Measurements from ENCODE around the gene TCF7.
"Not testable (repeated sequence)": the region's sequence is repeated elsewhere in the genome, so short reads cannot be mapped to it uniquely, and the experiment has no call there.

The TCF7 gene

DNA sequence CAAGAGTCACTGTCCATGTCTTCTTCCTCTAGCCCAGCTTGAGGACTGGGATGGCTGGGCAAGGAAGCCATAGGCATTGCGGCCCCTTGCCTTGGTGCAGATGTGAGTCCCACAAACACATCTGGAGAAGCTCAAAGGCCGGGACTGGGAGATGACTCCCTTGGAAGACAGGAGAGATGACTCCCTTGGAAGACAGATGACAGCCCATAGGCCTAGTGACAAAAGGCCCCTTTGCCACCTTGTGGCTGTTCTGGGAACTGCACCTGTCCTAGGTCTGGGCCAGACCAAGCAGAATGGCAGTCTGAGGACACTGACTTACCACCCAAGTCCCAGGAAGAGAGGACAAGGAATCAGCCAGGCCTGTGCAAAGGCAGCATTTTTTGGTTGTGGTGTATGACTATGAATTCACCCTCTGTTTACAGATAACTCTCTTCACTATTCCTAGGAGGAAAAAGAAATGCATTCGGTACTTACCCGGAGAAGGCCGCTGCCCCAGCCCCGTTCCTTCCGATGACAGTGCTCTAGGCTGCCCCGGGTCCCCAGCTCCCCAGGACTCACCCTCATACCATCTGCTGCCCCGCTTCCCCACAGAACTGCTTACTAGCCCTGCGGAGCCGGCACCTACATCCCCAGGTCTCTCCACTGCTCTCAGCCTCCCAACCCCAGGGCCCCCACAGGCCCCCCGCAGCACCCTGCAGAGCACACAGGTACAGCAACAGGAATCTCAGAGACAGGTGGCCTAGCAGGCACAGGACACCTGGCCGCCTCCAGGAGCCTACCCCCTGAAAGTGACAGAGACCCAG lies 31.5 kb downstream of the TCF7 start:
- DNase-seq (ENCODE audit: low spot score) = peak; percentile 30

GRCh38 chr5:134146651-134147518 lies 32.4 kb downstream of the TCF7 start:
- DNase-seq (ENCODE audit: low spot score) = no peak

GRCh38 chr5:134148316-134148715 lies 33.8 kb downstream of the TCF7 start:
- no peak for DNase-seq (ENCODE audit: low spot score)

DNA sequence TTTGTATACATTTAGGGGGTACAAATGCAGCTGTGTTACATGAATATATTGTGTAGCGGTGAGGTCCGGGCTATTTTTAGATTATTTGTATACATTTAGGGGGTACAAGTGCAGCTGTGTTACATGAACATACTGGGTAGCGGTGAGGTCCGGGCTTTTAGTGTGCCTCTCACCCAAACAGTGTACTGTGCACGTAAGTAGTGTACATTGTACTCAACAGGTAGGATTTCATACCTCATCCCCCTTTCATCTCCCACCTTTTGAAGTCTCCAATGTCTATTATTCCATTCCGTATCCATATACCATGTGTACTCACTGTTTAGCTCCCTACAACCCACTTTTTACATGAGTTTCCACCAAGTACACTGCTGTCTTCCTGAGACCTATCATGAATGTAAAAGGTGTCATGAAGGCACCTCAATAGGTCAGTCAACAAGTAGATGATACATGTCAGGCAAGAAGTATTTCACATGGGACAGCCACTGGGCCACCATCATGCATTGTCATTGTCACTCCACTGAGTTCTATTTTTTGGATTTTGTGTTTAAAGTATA lies 34.6 kb downstream of the TCF7 start:
- DNase-seq (ENCODE audit: low spot score) = no peak

DNA sequence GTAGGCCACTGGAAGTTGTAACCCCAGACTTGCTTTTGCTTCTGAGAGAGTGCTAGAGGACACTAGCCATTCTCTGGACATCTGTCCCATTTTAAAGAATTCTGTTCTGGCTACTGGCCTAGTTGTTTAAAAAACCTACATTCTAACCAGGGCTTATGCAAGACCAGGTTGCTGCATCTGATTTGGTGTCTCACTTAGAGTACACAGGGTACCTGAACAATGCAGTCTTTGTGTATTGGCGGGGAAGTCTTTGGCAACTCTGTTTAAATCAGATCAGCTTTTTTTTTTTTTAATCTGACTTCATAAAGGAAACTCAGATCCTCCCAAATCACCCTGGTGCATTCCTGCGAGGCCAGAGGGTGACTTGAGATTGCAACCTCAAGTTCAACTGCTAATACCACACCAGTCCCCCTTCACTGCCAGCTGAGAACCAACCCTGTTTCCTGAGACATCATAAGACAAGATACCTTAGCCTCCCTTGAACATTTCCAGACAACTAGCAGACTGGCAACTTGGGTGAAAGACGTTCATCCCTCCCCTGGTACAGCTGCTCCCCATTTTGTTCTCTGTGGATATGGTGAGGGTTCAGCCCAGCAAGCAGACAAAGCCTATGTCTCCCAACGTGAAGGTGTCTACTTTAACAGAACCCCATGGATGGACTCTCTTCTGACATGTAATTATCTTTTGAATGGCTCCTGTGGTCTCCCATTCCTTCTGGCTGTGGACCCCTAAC lies 35.3 kb downstream of the TCF7 start:
- no peak for DNase-seq (ENCODE audit: low spot score)

- no peak for DNase-seq (ENCODE audit: low spot score)
Observed at GRCh38 chr5:134151723-134152122, 37.2 kb downstream of the TCF7 start.

DNA sequence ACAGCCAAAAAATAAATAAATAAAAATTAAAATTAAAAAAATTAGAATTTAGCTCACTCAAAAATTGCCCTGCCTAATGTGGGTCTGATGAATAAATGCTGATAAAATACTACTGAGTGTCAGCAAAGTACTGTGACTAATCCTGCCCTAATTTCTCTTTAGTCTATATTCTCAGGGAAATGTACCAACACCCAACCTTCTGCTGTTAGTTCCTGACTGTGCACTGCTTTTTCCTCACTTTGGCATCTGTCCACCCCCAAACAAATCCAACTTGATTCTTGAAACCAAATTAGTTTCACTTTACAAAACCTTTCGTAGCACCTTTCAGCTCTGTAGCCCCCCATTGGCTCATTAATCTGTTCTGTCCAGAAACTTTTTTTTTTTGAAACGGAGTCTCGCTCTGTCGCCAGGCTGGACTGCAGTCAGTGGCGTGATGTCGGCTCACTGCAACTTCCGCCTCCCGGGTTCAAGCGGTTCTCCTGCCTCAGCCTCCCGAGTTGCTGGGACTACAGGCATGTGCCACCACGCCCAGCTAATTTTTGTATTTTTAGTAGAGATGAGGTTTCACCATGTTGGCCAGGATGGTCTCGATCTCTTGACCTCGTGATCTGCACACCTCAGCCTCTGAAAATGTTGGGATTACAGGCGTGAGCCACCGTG lies 37.8 kb downstream of the TCF7 start:
- not testable (repeated sequence) for DNase-seq (ENCODE audit: low spot score)

GRCh38 chr5:134153241-134153640 lies 38.8 kb downstream of the TCF7 start:
- no peak for DNase-seq (ENCODE audit: low spot score)

- no peak for DNase-seq (ENCODE audit: low spot score)
Observed at GRCh38 chr5:134153657-134154056, 39.2 kb downstream of the TCF7 start.

DNA sequence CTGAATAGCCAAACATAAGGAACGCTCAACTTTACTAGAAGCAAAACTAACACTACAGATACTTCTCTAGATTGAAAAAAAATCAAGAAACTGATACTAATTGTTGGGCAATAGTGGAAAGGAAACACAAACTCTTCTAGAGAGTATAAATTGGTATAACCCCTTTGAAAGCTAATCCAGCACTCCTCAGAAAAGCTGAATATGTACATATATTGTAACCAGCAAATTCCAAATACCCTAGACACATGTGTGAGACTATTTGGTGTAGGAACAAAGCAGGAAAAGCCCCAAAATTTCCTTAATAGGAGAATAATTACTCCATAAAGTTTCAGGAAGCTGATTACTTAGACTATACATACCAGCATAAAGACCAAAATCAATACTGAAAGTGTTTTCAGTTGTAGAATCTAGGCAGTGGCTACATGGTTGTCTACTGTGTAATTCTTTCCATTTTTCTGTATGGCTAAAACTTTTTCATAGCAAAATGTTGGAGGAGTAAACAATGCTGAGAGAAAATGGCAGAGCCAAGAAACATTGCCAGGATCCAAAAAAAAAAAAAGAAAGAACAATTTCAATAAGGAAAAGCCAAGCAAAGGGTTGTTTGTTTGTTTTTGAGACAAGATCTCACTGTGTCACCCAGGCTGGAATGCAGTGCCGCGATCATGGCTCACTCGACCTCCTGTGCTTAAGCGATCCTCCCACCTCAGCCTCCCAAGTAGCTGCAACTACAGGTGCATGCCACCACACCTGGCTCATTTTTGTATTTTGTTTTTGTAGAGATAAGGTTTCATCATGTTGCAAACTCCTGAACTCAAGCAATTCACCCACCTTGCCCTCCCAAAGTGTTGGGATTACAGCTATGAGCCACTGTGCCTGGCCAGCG lies 47.3 kb downstream of the TCF7 start:
- DNase-seq (ENCODE audit: low spot score) = no peak

GRCh38 chr5:134162592-134162991 lies 48.1 kb downstream of the TCF7 start:
- no peak for DNase-seq (ENCODE audit: low spot score)

GRCh38 chr5:134171972-134172371 lies 57.5 kb downstream of the TCF7 start:
- DNase-seq (ENCODE audit: low spot score) = no peak

DNA sequence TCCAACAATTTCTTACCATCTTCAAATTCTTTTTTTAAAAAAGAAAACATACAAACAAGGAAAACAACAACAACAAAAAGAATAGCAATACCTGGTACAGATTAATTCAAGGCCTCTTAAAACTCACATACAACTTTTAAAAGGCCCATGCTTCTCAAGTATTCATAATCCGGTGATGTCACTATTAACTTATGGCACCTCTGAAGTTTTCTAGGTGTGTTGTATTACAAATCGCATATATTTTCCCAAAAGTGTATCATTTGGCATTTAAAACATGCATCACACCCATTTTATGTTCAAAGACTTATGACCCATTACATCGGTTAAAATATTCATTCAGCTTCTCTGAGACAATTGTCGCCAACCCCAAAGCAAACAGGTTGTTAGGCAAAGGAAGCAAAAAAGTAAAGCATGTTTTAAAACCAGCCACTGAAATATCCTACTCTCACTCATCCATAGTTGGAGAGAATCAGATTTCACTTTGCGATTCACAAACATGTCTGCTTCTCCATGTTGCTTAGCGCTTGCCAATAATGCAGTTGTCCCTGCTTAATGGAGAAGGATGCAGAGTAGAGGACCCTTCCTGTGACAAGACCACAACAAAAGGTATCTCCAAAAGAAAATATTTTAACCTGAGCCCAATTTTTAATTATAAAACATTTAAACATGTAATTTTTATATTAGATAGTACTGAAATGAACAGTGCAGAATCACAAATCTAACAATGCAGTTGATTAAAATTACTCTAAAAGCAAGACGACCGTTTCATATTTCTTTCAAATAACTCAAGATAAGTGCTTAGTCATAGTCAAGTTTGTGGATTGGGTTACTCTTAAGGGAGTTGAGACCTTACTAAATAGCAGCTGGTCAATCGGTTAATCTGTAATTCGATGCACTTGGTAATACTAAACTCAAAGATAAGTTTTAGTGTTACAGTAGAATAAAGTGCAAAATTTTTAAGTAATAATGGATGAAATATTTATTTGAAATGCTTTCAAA lies 60.7 kb downstream of the TCF7 start:
- no peak for DNase-seq (ENCODE audit: low spot score)

- peak; percentile 13 for DNase-seq (ENCODE audit: low spot score)
Observed at GRCh38 chr5:134175921-134176510, 61.5 kb downstream of the TCF7 start.

DNA sequence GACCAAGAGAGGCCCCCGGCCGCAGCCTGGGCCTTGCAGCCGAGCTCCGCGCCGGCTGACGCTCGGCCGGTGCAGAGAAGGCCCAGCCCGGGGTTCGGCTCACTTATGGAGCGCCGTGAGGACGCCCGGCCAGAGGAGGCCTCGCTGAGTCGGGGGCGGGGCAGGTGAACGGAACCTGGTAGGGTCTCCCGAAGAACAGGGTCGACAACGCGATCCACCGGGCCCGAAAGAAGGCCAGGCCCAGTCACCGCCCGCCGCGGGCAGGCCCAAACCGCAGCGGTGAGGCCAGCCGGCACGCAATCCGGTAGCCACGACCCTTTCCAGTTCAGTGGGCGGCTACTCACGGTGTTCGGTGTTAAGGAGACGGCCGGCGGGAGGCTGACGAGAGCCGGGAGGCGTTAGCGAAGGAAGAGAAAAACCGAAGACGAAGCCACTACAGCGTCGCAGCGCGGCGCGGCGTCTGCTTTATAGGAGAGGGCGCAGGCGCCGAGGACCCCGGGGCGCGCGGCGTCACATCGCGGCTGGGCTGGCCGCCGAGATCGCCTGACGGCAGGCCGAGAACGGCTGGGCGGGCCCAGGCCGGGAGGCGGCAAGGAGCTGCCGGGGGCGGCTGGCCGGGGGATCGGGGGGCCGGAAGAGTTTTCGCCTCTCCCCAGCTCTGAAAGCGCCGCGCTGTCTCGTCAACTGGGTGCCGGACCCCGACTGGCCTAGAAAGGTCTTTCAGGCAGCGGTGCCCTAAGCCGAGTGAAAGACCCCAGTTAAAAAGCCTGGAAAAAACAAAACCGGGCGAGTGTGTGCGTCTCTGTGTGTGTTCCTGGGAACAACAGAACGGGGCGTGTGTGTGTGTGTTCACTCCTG lies 62.3 kb downstream of the TCF7 start, which contains the start of gene SKP1:
Gene SKP1, minus strand, starts transcription at position 440 of the 858 bp plus-strand sequence. CDS start 2,928 bp downstream, outside the sequence.
- DNase-seq (ENCODE audit: low spot score) = peak; percentile 49

DNA sequence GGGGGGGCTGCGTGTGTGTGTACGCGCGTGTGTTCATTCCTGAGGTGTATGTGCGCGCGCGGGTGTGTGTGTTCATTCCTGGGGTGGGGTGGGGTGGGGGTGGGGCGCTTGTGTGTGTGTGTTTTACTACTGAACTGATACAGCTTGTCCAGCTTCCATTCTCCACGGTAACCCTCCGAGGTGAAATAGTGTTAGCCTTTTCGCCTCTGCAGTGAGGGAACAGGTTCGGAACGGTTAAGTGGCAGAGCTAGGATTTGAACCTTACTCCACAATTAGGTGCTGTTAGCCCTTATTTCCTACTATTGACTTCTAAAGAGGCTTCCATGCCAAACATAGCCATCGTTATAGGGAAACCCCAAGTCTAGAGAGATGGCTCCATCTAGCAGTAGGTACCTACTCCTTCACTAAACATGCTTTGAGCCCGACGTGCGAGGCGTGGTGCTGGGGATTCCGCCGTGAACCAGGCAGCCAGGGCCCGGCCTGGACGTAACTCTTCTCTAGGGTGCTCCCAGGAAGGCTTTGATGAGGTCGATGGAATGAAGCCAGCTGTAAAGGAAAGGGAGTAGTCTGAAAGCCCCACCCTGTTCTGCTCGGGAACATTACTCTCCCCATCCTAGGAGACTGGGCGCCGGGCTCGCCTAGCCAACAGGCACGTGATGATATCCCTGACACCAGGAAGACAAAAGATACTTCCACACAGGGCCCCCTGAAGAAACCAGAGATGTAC lies 63.1 kb downstream of the TCF7 start:
- peak; percentile 41 for DNase-seq (ENCODE audit: low spot score)

DNA sequence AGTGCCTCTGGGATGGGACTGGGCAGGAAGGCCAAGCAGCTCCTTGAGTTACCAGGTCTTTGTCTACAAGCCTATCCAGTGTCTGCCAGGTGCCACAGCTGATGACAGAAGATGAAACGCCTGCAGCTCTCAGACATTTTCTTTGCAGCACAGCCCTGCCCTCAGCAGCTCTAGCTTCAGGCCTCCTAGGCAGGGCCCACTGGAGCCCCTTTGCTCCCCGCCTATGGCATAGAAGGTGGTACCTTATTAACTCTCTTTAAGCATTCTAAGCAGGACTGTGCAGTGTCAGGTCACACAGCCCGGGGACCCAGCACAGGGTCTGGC lies 63.6 kb downstream of the TCF7 start:
- DNase-seq (ENCODE audit: low spot score) = no peak

Data from HuH-7.5 (cell line).